ENCODE results near the gene UBE2R2. TPM values are rescaled to one million over a fixed set of nuclear protein-coding genes. Genes with fewer than 3 reads are reported as not detected.
"Not testable (repeated sequence)": the region's sequence is repeated elsewhere in the genome, so short reads cannot be mapped to it uniquely, and the experiment has no call there.

The UBE2R2 gene
- total and polyA plus RNA-seq, 2 of the 8 experiments (the other 6 are each of a cell fraction or from before 2014, with no cell fraction given) = 19.4 to 42.1 TPM

- TF ChIP-seq POLR2A (IDR thresholded peaks at IDR 0.05; ENCODE audit: control extremely low read depth in 1 of 2, low read depth in 2 of 2, low read length in 2 of 2) (peak; percentile 68 to 86), BACH1 (IDR thresholded peaks at IDR 0.05; ENCODE audit: low read length) (peak; percentile 68; the same call in 1 of the 2 replicates), MAX (IDR thresholded peaks at IDR 0.05) (peak; percentile 71), TAF7 (optimal IDR thresholded peaks at IDR 0.05; ENCODE audit: borderline replicate concordance, low read depth, low read length) (peak; percentile 35), CHD2 (IDR thresholded peaks at IDR 0.05; ENCODE audit: low read length) (no peak), HDAC6 (IDR thresholded peaks at IDR 0.05; ENCODE audit: low read depth, low read length) (no peak), SP1 (IDR thresholded peaks at IDR 0.05; ENCODE audit: low read depth, low read length) (no peak), HDAC2 (IDR thresholded peaks at IDR 0.05; ENCODE audit: borderline replicate concordance in 1 of 2, low read depth in 2 of 2, low read length in 2 of 2) (peak; percentile 89 to 95; a peak in 3 of 4 replicates)
These were observed at the start of gene UBE2R2 (continued) for GRCh38 chr9:33816327-33817252.

- POLR2A ChIA-PET (ENCODE audit: partially characterized antibody); H3K23me2 ChIP-seq (ENCODE audit: low read depth, low read length); H2BK12ac ChIP-seq (ENCODE audit: low read depth, low read length); H3K27ac ChIP-seq (ENCODE audit: low read depth, low read length); H4K20me1 ChIP-seq (replicated peaks in 1 of 2; ENCODE audit: control insufficient read depth in 1 of 2, insufficient read depth in 2 of 2, low read length in 2 of 2); CTCF ChIA-PET (ENCODE audit: partially characterized antibody); H3K4me3 ChIP-seq (ENCODE audit: extremely low read depth in 1 of 4, insufficient read depth in 2 of 4, low read depth in 3 of 4, low read length in 4 of 4); H4K91ac ChIP-seq (replicated peaks; ENCODE audit: insufficient read length, low read length); H2AFZ ChIP-seq (ENCODE audit: low read length); H2BK5ac ChIP-seq (ENCODE audit: low read depth, low read length); H3K23ac ChIP-seq (ENCODE audit: insufficient read length); FAIRE-seq; H3K36me3 ChIP-seq (ENCODE audit: control insufficient read depth in 2 of 4, insufficient read depth in 4 of 4, low read length in 3 of 4); H2AK5ac ChIP-seq (ENCODE audit: low read depth, low read length); H3K9me3 ChIP-seq (ENCODE audit: insufficient read depth in 2 of 2, low read depth in 1 of 2, low read length in 1 of 2); H3K4me1 ChIP-seq (replicated peaks in 1 of 4; ENCODE audit: control insufficient read depth in 3 of 4, insufficient read depth in 4 of 4, low read length in 3 of 4); H2BK20ac ChIP-seq (ENCODE audit: low read length); H3K27me3 ChIP-seq (replicated peaks in 1 of 4; ENCODE audit: control insufficient read depth in 3 of 4, extremely low read depth in 1 of 4, insufficient read depth in 3 of 4, low read length in 3 of 4); H4K5ac ChIP-seq (ENCODE audit: insufficient read length, low read depth, low read length); H2BK120ac ChIP-seq (replicated peaks; ENCODE audit: low read depth, low read length); H3K14ac ChIP-seq (ENCODE audit: insufficient read length); H4K8ac ChIP-seq (ENCODE audit: extremely low read depth, insufficient read depth, low read length); DNase-seq (ENCODE audit: low read depth in 1 of 2, low spot score in 2 of 2); H3K4me2 ChIP-seq (ENCODE audit: insufficient read depth in 1 of 2, low read depth in 2 of 2, low read length in 2 of 2); H3K56ac ChIP-seq (replicated peaks; ENCODE audit: insufficient read length, low read depth, low read length); H3K18ac ChIP-seq (ENCODE audit: extremely low read depth, low read length); H3K9ac ChIP-seq (replicated peaks in 1 of 4; ENCODE audit: extremely low read depth in 1 of 4, low read depth in 3 of 4, low read length in 3 of 4); H3K4ac ChIP-seq (replicated peaks; ENCODE audit: insufficient read length, low read depth, low read length); H3K79me2 ChIP-seq (ENCODE audit: control insufficient read depth in 1 of 2, insufficient read depth in 2 of 2, low read length in 2 of 2); H2BK15ac ChIP-seq (ENCODE audit: low read length); H3K79me1 ChIP-seq (ENCODE audit: low read depth, low read length): not testable (repeated sequence)
- 88% methylated on average over 2 of the region's 3 CpGs; no CpG with 5 or more reads in 1 of the 2 experiments for WGBS, 2 experiments (ENCODE audit: extremely low coverage in 1 of 2, insufficient coverage in 1 of 2, insufficient read length in 1 of 2, insufficient replicate concordance in 2 of 2, low coverage in 1 of 2, low lambda C conversion rate in 2 of 2, missing lambda C conversion rate in 1 of 2)
These were observed 46.6 kb upstream of the UBE2R2 start for GRCh38 chr9:33770156-33770880.
